HepG2 (cell line): ENCODE measurements around the gene GTPBP6. TPM values are rescaled to one million over a fixed set of nuclear protein-coding genes. Genes with fewer than 3 reads are reported as not detected.

Experiments
- CAMTA2 ChIP-seq: sonication (generic); formaldehyde crosslinking; IDR thresholded peaks from 2 replicates; pipeline ENCODE4 v1.4.0; 2020; ENCODE audit warnings: mild to moderate bottlenecking, missing genetic modification reagents, borderline replicate concordance
- CREB1 ChIP-seq, 2 experiments: fragments of 450-650 bp in 1 of 2; IDR thresholded peaks; 2 replicates each; pipeline ENCODE4 v1.6.1; 2016 to 2017; ENCODE audit warnings: control low read depth in 1 of 2, mild to moderate bottlenecking in 1 of 2, missing compliant biosample characterization in 1 of 2, missing genetic modification characterization in 1 of 2
- ISX ChIP-seq: sonication (generic); formaldehyde crosslinking; conservative IDR thresholded peaks from 2 replicates; pipeline ENCODE4 v1.5.0; 2020; ENCODE audit warnings: missing genetic modification reagents
- MAZ ChIP-seq, 2 experiments: sonication (generic) in 1 of 2; formaldehyde crosslinking in 1 of 2; IDR thresholded peaks; 2 replicates each; pipeline versions ENCODE4 v1.5.0 to v1.6.1; 2012 to 2020; ENCODE audit warnings: low read depth in 2 of 2, mild to moderate bottlenecking in 2 of 2, borderline replicate concordance in 1 of 2, improper control_type of control experiment in 1 of 2, low read length in 1 of 2, missing genetic modification reagents in 1 of 2, moderate library complexity in 1 of 2
- NONO ChIP-seq, 2 experiments: fragments of 450-650 bp in 1 of 2; sonication (generic) in 1 of 2; formaldehyde crosslinking in 1 of 2; IDR thresholded peaks in 1 of 2; conservative IDR thresholded peaks in 1 of 2; 2 replicates each; pipeline versions ENCODE4 v1.6.1 to v1.8.0; 2017 to 2022; ENCODE audit warnings: mild to moderate bottlenecking in 1 of 2, missing genetic modification reagents in 1 of 2, moderate library complexity in 1 of 2
- NR2F6 ChIP-seq, 2 experiments: IDR thresholded peaks; 2 replicates each; pipeline ENCODE4 v1.6.1; 2016; ENCODE audit warnings: antibody characterized with exemption in 1 of 2, mild to moderate bottlenecking in 1 of 2
- PHB2 ChIP-seq: fragments of 450-650 bp; IDR thresholded peaks from 2 replicates; pipeline ENCODE4 v1.6.1; 2018; ENCODE audit not compliant: partially characterized antibody
- RFX3 ChIP-seq: IDR thresholded peaks from 2 replicates; pipeline ENCODE4 v1.6.1; 2016; ENCODE audit warnings: missing biosample characterization, missing genetic modification reagents
- SIN3A ChIP-seq: IDR thresholded peaks from 2 replicates; pipeline ENCODE4 v1.6.1; 2011; ENCODE audit warnings: low read depth, mild to moderate bottlenecking, control low read depth, low read length, borderline replicate concordance
- TEAD2 ChIP-seq: sonication (generic); formaldehyde crosslinking; IDR thresholded peaks from 2 replicates; pipeline ENCODE4 v1.9.0; 2021; ENCODE audit warnings: missing genetic modification reagents
- ZC3H13 ChIP-seq: sonication (generic); formaldehyde crosslinking; IDR thresholded peaks from 2 replicates; pipeline ENCODE4 v1.8.1; 2023; ENCODE audit warnings: mild to moderate bottlenecking, missing genetic modification reagents, moderate library complexity
- ZNF142 ChIP-seq: sonication (generic); formaldehyde crosslinking; IDR thresholded peaks from 2 replicates; pipeline ENCODE4 v1.4.0; 2020; ENCODE audit warnings: missing genetic modification reagents
- ZNF274 ChIP-seq: sonication (generic); formaldehyde crosslinking; IDR thresholded peaks from 2 replicates; pipeline ENCODE4 v1.5.1; 2020; ENCODE audit warnings: mild to moderate bottlenecking, missing genetic modification reagents
- ZNF746 ChIP-seq: sonication (generic); formaldehyde crosslinking; IDR thresholded peaks from 2 replicates; pipeline ENCODE4 v1.8.0; 2022; ENCODE audit warnings: mild to moderate bottlenecking, missing genetic modification reagents
- ZNF776 ChIP-seq: sonication (generic); formaldehyde crosslinking; IDR thresholded peaks from 2 replicates; pipeline ENCODE4 v1.4.0; 2020; ENCODE audit warnings: mild to moderate bottlenecking, missing genetic modification reagents
- polyA plus RNA-seq, 8 experiments: library from polyadenylated mRNA; depleted of rRNA in 3 of 8; stranded (reverse) in 7 of 8; unstranded in 1 of 8; fragments of >200 nt; fragmentation: Illumina TruSeq in 4 of 8; extraction: Trizol in 4 of 8; gene quantifications; 2 replicates each; pipeline versions ENCODE4 v1.2.1 to v1.2.3, GENCODE V29; 2011 to 2016; ENCODE audit warnings: low read depth in 4 of 8, missing spikeins in 1 of 8, mixed read lengths in 1 of 8; ENCODE audit not compliant: insufficient read depth in 1 of 8
- total RNA-seq, 5 experiments: library from RNA; depleted of rRNA; stranded (reverse); fragments of >200 nt; fragmentation: Illumina TruSeq; extraction: Trizol; gene quantifications; 2 replicates each; pipeline ENCODE4 v1.2.3, GENCODE V29; 2016; ENCODE audit warnings: low read depth in 1 of 5
- TF ChIP-seq, protein P1 (sequence below): sonication (generic); formaldehyde crosslinking; IDR thresholded peaks from 2 replicates; pipeline ENCODE4 v1.4.0; 2020; ENCODE audit warnings: missing genetic modification reagents
- TF ChIP-seq, protein P2 (sequence below): sonication (generic); formaldehyde crosslinking; IDR thresholded peaks from 2 replicates; pipeline ENCODE4 v1.5.1; 2020; ENCODE audit warnings: missing genetic modification reagents, mild to moderate bottlenecking, borderline replicate concordance

Gene GTPBP6
- total and polyA plus RNA-seq, 2 of the 13 experiments (the other 11 are each of a cell fraction or from before 2014, with no cell fraction given), result 20.2 to 39.6 TPM

DNA sequence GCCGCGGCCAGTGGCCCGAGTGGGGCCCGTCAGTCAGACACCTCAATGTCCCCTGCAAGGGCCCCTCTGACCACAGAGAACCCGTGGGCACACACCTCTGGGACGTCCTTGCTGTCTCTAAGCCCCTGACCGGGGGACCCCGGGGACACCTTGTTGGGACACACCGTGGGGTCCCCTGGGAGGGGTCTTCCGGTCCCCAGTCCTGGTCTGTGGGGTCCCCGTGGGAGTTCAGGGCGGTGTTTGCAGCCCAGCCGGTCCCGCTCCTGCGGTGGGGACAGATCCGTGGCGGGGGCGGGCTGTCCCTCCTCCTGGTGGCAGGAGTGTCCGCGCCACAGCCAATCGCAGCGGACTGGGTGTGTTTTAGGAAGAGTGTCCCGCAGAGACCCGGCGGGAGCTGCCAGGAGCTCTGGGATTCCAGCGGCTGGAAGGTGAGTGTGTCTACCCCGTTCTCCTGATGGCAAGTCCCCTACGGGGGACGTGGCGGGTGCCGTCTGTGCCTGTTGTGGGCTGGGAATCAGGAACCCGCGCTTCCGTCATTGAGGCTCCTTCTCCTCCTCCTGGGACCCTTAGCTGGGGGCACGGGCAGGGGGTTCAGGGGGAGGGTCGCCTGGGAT is 42.5 kb downstream of the GTPBP6 start (continued):
- TF ChIP-seq CAMTA2 (0 out of 2 replicates have a peak, but pooled peaks have one; percentile 23), ZNF746 (CRISPR knock-in tag) (peak; percentile 91), TEAD2 (CRISPR knock-in tag) (no peak), RFX3 (no peak), NONO (IDR thresholded peaks at IDR 0.05) (no peak), NONO (CRISPR knock-in tag; conservative IDR thresholded peaks at IDR 0.05) (peak; percentile 51), CREB1 (IDR thresholded peaks at IDR 0.05) (no peak), CREB1 (CRISPR knock-in tag; IDR thresholded peaks at IDR 0.05) (no peak), SIN3A (peak; percentile 76; the same call in 1 of the 2 replicates), ZNF274 (CRISPR knock-in tag) (no peak), ZC3H13 (CRISPR knock-in tag) (peak; percentile 45; the same call in 1 of the 2 replicates), ZNF776 (CRISPR knock-in tag) (no peak; the same call in 1 of the 2 replicates), MAZ (IDR thresholded peaks at IDR 0.05; ENCODE audit: borderline replicate concordance, low read depth, low read length) (no peak; the same call in 1 of the 2 replicates), MAZ (CRISPR knock-in tag; IDR thresholded peaks at IDR 0.05; ENCODE audit: low read depth) (no peak; the same call in 1 of the 2 replicates), PHB2 (no peak), NR2F6 (IDR thresholded peaks at IDR 0.05) (no peak), NR2F6 (CRISPR knock-in tag; IDR thresholded peaks at IDR 0.05) (peak; percentile 16; the same call in 1 of the 2 replicates), ISX (CRISPR knock-in tag) (no peak), ZNF142 (CRISPR knock-in tag) (0 out of 2 replicates have a peak, but pooled peaks have one; percentile 2)
- TF ChIP-seq, protein P1, sequence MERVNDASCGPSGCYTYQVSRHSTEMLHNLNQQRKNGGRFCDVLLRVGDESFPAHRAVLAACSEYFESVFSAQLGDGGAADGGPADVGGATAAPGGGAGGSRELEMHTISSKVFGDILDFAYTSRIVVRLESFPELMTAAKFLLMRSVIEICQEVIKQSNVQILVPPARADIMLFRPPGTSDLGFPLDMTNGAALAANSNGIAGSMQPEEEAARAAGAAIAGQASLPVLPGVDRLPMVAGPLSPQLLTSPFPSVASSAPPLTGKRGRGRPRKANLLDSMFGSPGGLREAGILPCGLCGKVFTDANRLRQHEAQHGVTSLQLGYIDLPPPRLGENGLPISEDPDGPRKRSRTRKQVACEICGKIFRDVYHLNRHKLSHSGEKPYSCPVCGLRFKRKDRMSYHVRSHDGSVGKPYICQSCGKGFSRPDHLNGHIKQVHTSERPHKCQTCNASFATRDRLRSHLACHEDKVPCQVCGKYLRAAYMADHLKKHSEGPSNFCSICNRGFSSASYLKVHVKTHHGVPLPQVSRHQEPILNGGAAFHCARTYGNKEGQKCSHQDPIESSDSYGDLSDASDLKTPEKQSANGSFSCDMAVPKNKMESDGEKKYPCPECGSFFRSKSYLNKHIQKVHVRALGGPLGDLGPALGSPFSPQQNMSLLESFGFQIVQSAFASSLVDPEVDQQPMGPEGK, result peak; percentile 85
- TF ChIP-seq, protein P2, sequence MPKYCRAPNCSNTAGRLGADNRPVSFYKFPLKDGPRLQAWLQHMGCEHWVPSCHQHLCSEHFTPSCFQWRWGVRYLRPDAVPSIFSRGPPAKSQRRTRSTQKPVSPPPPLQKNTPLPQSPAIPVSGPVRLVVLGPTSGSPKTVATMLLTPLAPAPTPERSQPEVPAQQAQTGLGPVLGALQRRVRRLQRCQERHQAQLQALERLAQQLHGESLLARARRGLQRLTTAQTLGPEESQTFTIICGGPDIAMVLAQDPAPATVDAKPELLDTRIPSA (CRISPR knock-in tag), result no peak
